GM12873 (cell line): ENCODE results near the gene HOXB5.

Experiments
- TF ChIP-seq, protein P1 (sequence below): IDR thresholded peaks from 2 replicates; pipeline ENCODE4 v1.5.1; 2012; ENCODE audit warnings: low read depth, mild to moderate bottlenecking, moderate library complexity, low read length, control low read depth; ENCODE audit not compliant: insufficient read depth; ENCODE audit errors: missing control alignments

The HOXB5 gene

DNA sequence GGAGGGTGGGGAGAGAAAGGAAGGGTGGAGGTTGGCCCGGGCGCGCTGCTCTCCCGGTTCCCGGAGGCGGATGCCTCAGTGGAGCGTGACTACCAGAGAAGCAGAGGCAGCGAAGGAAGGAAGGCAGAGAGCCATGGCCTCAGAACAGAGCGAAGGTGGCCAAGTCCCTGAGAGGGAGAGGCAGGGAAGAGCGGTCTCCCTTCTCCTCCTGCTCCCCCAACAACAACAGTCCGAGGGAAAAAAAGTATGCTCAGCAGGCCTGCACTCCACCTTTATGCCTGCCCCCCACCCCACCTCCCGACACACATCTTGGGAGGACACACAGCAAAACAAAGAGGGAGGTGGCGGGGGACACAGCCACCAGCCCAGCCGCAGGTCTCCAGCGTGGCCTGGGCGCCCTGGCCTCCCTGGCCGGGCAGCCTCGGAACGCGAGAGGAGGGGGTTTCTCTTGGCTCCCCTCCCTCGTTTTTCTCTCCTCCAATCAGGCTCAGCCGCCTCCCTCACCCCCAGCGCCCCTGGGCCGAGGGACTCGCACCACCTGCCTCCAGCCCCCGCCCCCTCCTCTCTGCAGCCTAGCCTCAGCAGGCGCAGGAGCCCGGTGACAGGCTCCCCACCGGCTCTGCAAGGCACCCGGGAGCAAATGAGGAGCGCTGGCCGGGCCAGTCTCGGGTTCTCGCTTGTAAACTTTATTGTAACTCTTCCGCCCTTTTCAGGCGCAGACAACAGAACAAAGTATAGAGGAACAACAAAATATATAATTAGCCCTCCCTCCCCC lies 18.3 kb upstream of the HOXB5 start:
- TF ChIP-seq, protein P1, sequence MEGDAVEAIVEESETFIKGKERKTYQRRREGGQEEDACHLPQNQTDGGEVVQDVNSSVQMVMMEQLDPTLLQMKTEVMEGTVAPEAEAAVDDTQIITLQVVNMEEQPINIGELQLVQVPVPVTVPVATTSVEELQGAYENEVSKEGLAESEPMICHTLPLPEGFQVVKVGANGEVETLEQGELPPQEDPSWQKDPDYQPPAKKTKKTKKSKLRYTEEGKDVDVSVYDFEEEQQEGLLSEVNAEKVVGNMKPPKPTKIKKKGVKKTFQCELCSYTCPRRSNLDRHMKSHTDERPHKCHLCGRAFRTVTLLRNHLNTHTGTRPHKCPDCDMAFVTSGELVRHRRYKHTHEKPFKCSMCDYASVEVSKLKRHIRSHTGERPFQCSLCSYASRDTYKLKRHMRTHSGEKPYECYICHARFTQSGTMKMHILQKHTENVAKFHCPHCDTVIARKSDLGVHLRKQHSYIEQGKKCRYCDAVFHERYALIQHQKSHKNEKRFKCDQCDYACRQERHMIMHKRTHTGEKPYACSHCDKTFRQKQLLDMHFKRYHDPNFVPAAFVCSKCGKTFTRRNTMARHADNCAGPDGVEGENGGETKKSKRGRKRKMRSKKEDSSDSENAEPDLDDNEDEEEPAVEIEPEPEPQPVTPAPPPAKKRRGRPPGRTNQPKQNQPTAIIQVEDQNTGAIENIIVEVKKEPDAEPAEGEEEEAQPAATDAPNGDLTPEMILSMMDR: no peak

DNA sequence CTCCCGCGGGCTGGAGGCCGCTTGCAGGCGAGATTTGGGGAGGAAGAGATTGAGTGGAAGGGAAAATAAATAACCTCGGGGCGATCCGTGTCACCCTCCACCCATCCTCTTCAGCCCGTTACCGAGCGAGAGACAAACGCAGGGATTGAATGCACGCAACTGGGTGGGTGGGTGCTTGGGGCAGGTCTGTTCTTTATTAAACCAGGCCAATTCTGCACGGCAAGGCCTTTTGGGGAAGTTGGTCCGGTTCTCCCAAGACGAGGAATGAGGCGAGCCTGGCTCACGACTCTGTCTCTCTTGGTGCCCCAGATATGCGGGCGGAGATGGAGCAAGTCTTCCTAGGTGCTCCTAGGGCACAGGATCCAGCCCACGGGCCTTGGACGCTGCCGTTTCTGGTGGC lies 17.6 kb upstream of the HOXB5 start:
- TF ChIP-seq, protein P1: no peak

GRCh38 chr17:48610282-48611211 lies 17.0 kb upstream of the HOXB5 start, which contains the start of gene HOXB7:
HOXB7 (minus strand) TSS chr17:48611017; CDS start chr17:48610918, 99 bp downstream.
- TF ChIP-seq, protein P1: no peak

DNA sequence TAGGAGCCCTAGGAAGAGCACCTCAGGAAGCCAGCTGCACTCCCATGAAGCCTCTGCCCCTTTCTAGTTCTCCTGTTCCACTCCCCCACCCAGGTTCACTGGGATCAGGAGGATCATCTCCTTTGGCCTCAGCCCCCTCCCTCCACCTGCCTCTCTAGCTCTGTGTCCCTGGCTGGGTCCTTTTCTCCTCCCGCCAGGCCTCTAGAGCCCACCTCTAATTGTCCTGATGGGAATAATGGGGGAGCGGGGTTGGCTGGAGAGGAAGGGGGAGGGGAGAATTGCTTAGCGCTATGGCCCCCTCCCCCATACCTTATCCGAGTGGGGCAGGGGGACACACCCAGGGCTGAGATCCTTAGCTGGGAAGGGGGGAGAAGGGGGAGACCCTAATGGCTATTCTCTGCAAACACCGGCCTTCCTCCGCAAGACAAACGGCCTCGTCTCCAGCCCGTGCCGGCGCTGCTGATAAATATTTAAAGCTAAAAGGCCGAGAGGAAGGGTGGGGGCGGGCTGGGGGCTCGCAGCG lies 16.2 kb upstream of the HOXB5 start:
- TF ChIP-seq, protein P1: no peak

DNA sequence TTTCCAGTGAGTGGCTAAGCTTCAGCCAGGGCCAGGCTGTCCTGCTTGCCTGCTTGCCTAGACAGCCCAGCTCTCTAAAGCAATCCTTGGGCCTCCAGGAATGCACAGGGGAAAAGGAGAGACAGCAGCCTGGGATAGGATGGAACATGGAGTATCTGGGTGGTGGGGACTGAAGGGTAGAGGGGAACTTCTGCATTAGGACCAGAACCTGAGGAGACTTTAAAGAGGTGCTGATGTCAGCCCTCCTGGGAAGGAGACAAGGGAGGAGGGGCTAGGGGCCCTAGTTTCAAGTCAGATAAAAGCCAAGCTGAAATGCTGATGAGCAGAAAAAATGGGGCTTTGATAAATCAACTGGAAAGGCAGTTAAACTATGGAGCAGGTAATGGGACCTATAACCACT lies 15.5 kb upstream of the HOXB5 start:
- TF ChIP-seq, protein P1: no peak

DNA sequence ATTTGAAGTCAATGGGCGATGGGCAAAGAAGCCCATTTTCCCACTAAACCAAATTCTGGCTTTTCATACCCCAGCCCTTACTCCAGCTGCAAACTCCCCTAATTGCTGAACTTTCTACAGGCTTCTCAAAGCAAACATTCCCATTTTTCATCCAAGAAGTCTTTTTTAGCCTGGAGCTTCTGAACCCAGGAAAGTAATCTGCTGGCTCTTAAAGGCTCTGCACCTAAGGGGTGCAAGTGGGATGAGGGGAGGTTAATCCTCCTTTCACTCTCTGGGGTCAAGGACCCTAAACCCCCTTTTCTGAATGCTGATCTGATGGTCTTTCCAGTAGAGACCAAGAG lies 14.9 kb upstream of the HOXB5 start:
- TF ChIP-seq, protein P1: no peak

DNA sequence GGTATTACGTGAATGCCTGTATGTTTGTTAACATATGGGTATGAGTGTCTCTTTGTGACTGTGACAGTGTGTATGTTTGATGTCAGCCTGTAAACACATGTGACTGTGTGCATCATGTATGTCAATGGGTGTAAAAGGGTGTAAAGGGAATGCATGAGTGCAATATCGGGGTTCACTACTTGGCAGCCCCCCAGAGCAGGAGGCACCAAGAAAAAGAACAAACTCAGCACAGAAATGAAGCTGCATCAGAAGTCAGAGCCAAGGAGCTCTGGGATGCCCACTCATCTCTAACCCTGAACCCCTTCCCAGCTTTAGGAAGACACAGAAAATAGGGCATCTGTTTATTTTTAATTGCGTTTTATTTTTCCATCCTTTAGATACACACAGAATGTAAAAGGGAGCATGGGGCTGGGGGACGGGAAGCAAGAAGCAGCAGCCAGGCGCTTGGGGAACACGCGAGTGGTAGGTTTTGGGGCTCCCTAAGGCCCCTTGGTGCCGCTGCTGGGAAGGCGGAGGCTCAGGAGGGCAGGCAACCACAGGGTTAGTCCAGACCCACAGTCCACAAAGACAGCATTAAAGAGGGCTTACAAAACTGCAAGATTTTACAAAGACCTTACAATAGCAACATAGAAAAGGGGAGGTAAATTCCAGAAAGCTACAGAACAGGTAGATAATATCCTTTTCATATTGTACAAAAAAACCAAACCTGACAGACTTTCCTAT lies 13.5 kb upstream of the HOXB5 start:
- TF ChIP-seq, protein P1: no peak
